ENCODE results near the gene DENND2A. TPM values are rescaled to one million over a fixed set of nuclear protein-coding genes. Genes with fewer than 3 reads are reported as not detected.
"Not testable (repeated sequence)": the region's sequence is repeated elsewhere in the genome, so short reads cannot be mapped to it uniquely, and the experiment has no call there.

The DENND2A gene
- total RNA-seq, 2 donors from 2014 or later = 13.7 to 26.4 TPM

DNA sequence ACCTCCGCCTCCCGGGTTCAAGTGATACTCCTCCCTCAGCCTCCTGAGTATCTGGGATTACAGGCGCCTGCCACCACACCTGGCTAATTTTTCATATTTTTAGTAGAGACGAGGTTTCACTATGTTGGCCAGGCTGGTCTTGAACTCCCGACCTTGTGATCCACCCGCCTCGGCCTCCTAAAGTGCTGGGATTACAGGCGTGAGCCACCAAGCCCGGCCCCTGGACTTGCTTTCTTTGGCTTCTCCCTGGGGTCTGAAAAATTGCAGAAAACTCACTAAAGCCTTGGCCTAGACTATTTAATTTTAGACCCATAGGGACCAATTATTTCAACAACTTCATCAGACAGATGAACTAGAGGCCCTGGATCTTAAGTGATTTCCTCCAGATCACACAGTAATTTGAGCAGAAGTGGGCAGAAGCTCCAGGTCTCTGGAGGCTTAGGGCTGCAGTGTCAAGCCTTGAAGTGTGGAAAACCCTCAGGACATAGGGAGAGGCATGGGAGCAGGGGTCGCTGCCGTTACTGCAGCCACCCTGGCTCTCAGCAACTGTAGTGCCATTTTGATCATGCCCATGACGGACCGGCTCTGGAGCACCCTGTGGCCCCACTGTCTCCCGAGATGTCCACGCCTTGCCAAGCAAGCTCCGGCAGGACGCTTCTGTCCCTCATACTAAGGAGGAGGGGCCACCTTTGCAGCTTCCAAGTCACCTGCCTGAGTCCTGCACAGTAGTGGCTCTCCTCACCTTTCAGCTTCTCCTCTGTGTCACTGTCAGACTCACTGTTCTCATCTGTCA lies 72.4 kb downstream of the DENND2A start:
- DNase-seq (ENCODE audit: low spot score) = peak; percentile 58
- intact Hi-C loops (cut with DNase I) = no loop called here

DNA sequence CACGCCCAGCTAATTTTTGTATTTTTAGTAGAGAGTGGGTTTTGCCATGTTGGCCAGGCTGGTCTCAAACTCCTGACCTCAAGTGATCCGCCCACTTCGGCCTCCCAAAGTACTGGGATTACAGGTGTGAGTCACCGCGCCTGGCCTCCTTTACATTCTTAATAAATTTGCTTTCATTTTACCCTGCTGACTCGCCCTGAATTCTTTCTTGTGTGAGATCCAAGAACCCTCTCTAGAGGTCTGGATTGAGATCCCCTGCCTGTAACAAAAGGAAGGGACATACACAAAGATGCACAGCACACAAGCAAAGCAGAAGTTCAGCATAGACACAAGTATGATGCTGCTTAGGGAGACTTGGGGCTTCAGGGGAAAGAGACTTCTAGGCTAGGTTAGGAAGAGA lies 74.4 kb downstream of the DENND2A start:
- intact Hi-C loops (cut with DNase I); DNase-seq (ENCODE audit: low spot score): not testable (repeated sequence)

DNA sequence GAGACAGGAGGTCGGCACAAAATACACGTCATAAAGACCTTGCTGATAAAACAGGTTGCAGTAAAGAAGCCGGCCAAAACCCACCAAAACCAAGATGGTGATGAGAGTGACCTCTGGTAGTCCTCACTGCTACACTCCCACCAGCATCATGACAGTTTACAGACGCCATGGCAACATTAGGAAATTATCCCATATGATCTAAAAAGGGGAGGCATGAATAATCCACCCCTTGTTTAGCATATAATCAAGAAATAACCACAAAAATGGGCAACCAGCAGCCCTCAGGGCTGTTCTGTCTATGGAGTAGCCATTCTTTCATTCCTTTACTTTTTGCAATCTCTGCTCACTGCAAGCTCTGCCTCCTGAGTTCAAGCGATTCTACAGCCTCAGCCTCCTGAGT lies 74.9 kb downstream of the DENND2A start:
- intact Hi-C loops (cut with DNase I); DNase-seq (ENCODE audit: low spot score): not testable (repeated sequence)

DNA sequence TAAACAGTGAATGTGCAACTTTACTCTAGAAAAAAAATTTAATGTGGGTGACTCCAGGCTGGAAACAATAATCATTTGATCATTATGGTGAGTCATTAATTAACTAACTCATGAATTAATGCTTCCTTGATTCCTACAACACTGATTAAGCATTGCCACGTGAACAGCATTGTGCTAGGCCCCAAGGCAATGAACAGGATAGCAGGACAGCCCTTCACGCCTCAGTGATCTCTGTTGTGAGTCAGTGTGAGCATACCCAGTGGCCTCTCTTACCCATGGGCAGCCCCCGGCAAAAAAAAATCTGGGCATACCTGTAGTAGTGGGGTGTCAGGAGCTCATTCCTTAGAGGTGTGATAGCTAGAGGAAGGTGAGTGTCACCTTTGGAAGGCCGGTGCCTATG lies 76.0 kb downstream of the DENND2A start:
- intact Hi-C loops (cut with DNase I) = no loop called here
- DNase-seq (ENCODE audit: low spot score) = no peak

DNA sequence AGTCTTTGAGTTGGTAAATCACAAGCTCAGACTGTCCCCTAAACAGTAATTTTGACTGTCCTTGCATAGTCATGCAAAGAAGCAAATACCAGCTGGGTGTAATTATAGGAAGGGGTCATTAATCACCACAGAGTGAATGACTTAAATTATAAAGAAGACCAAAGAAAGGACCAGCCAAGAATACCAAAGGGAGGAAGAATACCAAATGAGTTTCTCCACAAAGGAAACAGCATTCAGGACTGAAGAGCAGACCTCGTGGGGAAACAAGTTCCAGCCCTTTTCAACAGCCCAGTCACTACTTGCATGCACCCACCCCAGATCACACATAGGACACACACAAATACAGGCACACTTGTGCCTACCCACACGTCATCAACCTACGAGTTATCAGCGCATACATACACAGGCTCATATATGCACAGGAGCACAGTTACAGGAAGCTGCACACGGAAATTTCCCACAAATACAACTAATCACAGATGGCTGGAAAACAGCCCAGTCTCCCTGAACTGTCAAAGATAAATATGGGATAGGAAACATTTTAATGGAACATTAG lies 77.6 kb downstream of the DENND2A start:
- DNase-seq (ENCODE audit: low spot score) = no peak
- intact Hi-C loops (cut with DNase I) = no loop called here

DNA sequence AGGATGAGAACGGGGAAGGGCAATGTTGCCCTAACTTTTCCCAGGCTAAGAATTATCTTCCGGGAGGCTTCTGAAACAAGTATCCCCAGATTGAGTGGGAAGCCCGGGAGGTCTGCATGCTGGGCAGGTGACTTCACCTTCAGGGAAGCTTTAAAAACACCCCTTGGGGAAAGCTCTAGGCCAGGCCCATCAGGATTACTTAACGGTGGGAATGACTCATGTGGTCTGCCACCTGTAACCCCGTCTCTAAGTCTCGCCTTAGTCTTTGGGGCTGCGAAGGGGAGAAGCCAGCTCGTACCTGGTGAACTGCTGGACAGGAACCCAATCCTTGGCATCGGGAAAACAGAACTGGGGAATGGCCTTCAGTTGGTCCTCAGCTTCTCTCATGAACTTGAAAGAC lies 81.2 kb downstream of the DENND2A start:
- no peak for DNase-seq (ENCODE audit: low spot score)
- intact Hi-C loops (cut with DNase I) = no loop called here

DNA sequence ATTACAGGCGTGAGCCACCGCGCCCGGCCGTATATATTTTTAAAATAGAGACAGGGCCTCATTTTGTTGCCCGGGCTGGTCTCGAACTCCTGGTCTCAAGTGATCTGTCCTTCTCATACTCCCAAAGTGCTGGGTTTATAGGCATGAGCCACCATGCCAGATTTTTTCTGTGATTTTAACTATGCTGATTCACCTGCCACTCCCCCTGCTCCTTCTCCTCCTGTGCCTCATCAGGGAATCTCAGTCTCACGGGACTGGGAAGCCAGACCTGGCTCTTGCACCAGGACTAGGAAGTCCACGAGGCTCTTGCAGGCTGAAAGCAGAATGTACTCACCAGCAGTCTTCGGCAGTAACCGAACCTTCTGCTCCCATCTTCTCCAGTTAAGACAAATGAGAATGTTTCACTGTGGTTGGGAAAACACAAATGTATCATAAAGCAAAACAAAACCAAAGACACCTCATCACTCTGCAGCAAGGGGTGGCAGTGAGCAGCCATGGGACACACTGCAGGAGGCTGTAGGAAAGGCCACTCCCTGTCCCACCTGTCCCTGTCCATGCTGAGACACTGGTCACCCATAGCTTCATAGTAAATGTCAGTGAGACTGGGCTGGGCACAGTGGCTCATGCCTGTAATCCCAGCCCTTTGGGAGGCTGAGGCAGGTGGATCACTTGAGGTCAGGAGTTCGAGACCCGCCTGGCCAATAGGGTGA lies 82.6 kb downstream of the DENND2A start:
- DNase-seq (ENCODE audit: low spot score) = no peak
- intact Hi-C loops (cut with DNase I) = no loop called here

DNA sequence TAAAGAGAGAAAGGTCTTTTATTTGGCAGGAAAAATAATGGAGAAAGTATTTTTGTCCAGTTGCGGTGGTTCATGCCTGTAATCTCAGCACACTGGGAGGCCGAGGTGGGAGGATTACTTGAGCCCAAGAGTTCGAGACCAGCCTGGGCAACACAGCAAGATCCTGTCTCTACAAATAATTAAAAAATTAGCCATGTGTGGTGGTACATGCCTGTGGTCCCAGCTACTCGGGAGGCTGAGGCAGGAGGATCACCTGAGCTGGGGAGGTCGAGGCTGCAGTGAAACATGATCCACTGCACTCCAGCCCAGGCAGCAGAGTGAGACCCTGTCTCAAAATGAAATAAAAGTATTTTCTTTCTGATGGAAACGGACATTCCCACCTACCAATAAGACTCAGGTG lies 83.5 kb downstream of the DENND2A start:
- no peak for DNase-seq (ENCODE audit: low spot score)
- intact Hi-C loops (cut with DNase I) = no loop called here

DNA sequence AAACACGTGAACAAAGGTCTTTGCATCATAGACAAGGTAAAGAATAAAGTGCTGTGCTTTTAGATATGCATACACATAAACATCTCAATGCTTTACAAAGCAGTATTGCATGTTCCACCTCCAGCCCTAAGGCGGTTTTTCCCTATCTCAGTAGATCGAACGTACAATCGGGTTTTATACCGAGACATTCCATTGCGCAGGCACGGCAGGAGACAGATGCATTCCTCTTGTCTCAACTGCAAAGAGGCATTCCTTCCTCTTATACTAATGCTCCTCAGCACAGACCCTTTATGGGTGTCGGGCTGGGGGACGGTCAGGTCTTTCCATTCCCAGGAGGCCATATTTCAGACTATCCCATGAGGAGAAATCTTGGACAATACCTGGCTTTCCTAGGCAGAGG lies 87.4 kb downstream of the DENND2A start:
- intact Hi-C loops (cut with DNase I) = not testable (repeated sequence)

DNA sequence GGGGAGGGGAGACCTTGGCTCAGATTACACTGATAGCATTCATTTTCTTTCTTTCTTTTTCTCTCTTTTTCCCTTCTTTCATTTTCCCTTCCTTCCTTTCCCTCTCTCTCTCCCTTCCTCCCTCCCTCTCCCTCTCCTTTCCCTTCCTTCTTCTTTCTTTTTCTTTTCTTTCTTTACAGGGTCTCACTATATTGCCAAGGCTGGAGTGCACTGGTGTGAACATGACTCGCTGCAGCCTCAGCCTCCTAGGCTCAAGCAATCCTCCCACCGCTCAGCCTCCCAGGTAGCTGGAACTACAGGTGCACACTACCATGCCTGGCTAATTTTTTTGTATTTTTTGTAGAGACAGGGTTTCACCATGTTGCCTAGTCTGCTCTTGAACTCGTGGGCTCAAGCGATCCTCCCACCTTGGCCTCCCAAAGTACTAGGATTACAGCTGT lies 88.4 kb downstream of the DENND2A start:
- intact Hi-C loops (cut with DNase I) = no loop called here
- no peak for DNase-seq (ENCODE audit: low spot score)

More for the DNA sequence above, 87.4 kb downstream of the DENND2A start:
- DNase-seq (ENCODE audit: low spot score) = not testable (repeated sequence)

DNA sequence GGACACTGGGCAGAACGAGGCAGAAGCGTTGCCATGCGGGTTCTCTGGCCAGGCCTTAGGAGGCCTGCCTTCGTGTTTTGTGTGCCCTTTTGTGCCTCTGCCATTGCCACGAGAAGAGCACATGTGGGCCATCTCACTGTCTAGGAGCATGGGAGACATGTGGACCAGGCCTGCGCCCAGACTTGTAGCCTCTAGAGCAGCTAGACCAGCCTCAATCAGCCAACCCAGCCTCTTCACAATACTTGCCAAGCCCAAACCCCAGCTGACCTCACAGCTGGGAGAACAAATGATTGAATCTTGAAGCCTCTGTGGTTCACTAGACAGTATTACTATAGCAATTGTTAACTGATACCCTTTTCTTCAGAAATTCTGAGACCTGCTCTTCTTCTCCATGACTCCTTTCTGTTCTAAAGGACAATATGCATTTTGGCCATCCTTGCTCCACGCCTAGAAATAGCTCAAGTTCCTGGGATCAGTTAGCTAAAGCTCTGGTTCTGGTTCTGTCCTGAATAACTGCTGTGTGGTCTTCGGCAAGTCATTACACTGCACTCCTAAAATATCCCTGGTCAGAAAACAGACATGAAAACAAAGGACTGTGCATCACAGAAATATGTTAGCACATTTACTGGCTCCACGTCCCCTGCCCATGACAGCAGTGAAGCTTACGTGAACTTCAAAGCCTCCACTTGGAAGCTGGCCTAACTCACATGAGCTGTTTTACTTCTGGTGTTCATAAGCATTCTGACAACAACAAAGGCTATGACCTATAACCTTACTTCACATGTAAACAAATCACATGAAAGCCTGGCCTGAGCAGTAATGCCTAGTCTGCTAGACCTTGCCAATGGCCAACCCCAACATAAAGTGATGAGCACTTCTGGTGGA lies 89.0 kb downstream of the DENND2A start:
- DNase-seq (ENCODE audit: low spot score) = no peak
- intact Hi-C loops (cut with DNase I) = no loop called here

DNA sequence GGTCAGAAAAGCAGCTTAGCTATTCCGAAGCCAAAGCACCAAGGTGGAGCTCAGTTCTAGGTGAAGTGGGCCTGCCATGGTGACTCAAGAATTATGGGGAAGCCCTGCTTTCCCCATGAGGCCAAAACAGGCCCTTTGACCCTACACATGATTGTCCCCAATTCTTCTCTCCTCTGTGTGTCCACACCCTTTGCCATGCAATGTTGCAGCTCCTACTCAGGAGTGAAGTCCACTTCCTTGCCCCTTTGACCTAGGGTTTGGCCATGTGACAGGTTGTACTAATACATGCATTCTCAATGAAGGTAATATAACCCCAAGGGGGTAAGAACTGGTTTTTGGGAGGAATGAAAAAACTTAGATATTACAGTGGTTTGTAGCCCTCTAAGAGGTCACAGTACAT lies 93.7 kb downstream of the DENND2A start:
- no peak for DNase-seq (ENCODE audit: low spot score)
- intact Hi-C loops (cut with DNase I) = no loop called here

DNA sequence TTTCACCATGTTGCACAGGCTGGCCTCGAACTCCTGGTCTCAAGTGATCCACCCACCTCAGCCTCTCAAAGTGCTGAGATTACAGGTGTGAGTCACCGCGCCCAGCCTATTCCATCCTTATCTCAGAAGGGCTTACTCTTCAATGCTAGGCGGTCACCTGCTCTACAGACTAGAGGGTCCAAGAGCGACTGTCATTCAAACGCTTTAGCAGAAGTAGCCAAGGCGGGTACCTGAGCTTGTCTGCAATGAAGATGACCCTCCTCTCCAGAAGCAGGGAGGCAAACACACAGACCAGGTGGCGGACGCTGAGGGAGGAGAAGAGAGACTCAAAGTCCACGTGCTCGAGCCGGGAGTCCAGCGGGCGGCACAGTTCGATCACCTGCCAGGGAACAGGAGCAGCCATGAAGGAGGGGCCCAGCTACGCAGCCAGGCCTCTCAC lies 96.2 kb downstream of the DENND2A start:
- DNase-seq (ENCODE audit: low spot score) = no peak
- intact Hi-C loops (cut with DNase I) = no loop called here

DNA sequence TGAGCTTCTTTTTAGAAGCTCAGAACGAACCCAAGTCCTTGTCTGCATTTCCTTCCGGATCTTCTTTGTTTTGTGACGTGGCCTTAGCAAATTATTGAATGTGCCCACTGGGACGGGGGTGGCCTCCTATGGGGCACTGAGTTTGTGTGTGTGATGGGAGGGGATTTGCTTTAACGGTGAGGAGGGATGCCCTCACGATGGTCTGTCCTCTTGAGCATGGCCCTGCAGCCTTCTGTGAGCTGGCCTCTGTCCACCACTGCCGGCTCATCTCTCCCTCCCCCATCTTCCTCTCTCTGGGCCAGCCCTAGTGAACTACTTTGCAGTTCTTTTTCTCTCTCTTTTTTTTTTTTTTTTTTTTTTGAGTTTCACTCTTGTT lies 98.4 kb downstream of the DENND2A start:
- no peak for DNase-seq (ENCODE audit: low spot score)
- intact Hi-C loops (cut with DNase I) = no loop called here

DNA sequence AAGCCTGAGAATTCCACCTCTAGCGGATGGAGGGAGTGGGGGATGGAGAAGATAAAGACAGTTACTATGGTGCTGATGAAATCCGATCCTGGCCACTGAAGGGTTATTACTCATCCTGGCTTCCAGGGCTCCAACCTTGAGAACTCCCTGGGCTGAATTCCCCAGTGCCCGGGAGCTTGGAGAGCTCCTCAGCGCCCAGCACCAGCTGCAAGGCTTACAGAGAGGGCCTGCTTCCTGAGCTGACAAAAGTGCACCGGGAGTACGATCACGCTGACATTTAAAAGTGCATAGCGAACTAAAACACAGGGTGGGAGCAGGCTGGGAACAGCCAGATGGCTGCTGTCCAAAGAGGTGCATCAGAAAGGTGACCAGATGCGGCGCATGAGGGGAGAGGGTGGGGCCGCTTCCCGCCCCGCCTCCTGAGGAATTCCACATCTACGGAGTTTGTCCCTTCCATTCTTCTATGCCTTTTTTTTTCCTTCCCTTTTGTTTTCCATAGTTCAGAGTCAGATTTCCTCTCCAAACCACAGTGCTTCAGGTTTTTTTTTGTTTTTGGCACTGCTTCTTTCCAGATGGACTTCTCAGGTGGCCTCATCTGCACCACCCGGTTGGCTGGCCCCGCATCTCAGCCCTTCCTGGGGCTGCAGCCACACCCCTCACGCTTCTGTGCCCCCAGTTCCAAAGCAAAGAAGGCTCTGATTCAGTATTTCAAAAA lies 98.9 kb downstream of the DENND2A start:
- DNase-seq (ENCODE audit: low spot score) = no peak
- intact Hi-C loops (cut with DNase I) = no loop called here

DNA sequence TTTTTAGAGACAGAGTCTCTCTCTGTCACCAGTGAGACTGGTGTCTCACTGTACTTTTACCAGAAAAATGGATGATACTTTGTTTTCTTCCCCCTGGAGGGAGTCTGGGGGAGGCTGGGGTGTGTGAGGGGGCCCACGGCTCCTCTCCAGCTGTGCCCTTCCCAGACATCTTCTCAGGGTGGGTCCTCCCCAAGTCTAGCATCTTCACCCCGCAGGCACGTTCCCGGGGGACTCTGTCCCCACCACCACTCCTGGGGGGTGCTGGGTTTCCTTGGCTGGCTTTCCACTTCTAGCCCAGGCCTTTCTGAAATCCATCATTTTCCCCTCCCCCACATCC lies 99.5 kb downstream of the DENND2A start:
- intact Hi-C loops (cut with DNase I) = no loop called here
- DNase-seq (ENCODE audit: low spot score) = no peak

DNA sequence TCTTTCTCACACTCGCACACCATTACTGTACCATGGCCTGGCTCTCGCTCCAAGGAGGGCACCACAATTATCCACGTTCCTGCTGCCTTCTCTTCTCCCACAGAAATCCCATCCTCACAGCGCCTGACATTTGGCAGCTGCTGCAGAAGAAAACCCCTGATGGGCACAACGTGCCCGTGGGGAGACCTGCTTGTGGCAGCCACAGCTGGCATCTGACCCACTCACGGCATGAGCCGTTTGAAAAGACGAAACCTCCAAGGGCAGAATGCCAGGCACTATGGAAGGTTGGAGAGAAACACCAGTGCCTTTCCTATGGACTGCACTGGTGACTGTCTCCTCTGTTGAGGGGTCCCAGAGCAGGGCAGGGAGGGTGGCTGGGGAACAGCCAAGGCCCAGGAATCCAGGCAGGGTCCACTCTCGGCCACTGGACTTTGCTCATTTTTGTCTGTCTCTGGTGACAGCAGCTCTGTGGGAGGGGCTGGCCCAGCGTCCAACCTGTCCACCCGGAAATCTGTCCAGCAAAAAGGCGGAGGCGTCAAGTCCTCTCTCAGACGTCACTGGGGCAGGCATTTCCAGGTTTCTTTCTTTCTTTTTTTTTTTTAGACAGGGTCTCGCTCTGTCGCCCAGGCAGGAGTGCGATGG lies 100.4 kb downstream of the DENND2A start:
- DNase-seq (ENCODE audit: low spot score) = peak; percentile 37
- intact Hi-C loops (cut with DNase I) = no loop called here

DNA sequence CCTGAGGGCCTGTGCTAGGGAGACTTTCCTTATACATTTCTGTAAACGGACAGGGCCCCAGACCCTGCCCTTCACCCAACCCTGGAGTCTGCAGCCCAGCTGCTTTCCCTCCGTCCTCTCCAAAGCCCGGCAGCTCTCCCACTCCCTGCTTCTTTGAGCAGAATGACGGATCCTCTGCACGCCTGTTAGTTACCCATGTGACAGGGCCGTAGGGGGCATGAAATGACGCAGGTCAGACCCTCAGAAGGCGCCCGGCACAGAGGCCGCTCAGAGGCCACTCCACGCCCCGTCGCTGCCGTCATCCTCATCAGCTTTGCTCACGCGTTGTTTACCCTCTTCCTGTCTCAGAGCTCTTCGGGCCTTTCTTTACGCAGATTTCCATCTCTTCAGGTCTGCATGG lies 101.2 kb downstream of the DENND2A start:
- intact Hi-C loops (cut with DNase I) = no loop called here
- peak; percentile 64 for DNase-seq (ENCODE audit: low spot score)
